K562 (cell line): ENCODE results near the gene DTHD1. TPM values are rescaled to one million over a fixed set of nuclear protein-coding genes. Genes with fewer than 3 reads are reported as not detected.

Source experiments
- ATAC-seq: fragments of 200-7000 bp; cut with Tn5 transposase; 3 replicates; pipeline ENCODE4 v1.9.1; 2020; ENCODE audit warnings: moderate library complexity
- BruUV-seq: library from RNA; stranded (reverse); fragments of 400-500 nt; replicated peaks from 2 replicates; lab custom pipeline; 2021; lab: Mats Ljungman, UMichigan
- CTCF ChIA-PET: fragments of 300-600 bp; formaldehyde crosslinking; extraction: SDS; loops from one replicate; lab custom pipeline; 2021; ENCODE audit warnings: low intra/inter-chr PET ratio; lab: Yijun Ruan, JAX
- POLR2A ChIA-PET: fragments of 300-600, 350-650 bp; sonication (Branson Sonifier 250); formaldehyde crosslinking; extraction: SDS; loops from one replicate; lab custom pipeline; 2021; ENCODE audit warnings: antibody characterized with exemption, inconsistent platforms; lab: Yijun Ruan, JAX
- DNase-seq, 4 experiments: peaks; one replicate each; pipeline versions ENCODE4 v3.0.0 to v3.0.0-alpha.2; 2011 to 2018; ENCODE audit warnings: low spot score in 3 of 4, mixed read lengths in 3 of 4; ENCODE audit errors: extremely low read depth in 1 of 4
- FAIRE-seq: peaks from 2 replicates; lab custom pipeline; 2011; peaks lifted over from hg19 to GRCh38; lab: Jason Lieb, UNC
- H2AFZ ChIP-seq: 2 replicates; pipeline ENCODE4 v1.6.0; 2011; ENCODE audit warnings: low read depth, low read length, control low read depth, inconsistent platforms
- H3K27ac ChIP-seq: fragments of 200-600 bp; 3 replicates; pipeline ENCODE4 v1.8.0; 2011; ENCODE audit warnings: low read depth, mild to moderate bottlenecking, control low read depth, inconsistent platforms, low read length, moderate library complexity, mixed read lengths; ENCODE audit errors: extremely low read depth
- H3K27me3 ChIP-seq, 2 experiments: fragments of 300-600 bp in 1 of 2; 2 replicates in 1 of 2; 3 replicates in 1 of 2; pipeline versions ENCODE4 v1.6.0 to v1.8.0; 2011; ENCODE audit warnings: inconsistent platforms in 2 of 2, low read length in 2 of 2, mild to moderate bottlenecking in 1 of 2, mixed read lengths in 1 of 2, moderate library complexity in 1 of 2; ENCODE audit not compliant: control insufficient read depth in 2 of 2, insufficient read depth in 2 of 2
- H3K36me3 ChIP-seq: fragments of 300-600 bp; 3 replicates; pipeline ENCODE4 v1.8.0; 2011; ENCODE audit warnings: mild to moderate bottlenecking, low read length, inconsistent platforms; ENCODE audit not compliant: control insufficient read depth, insufficient read depth
- H3K4me1 ChIP-seq, 2 experiments: fragments of 200-600 bp in 1 of 2; replicated peaks in 1 of 2; 2 replicates in 1 of 2; 3 replicates in 1 of 2; pipeline versions ENCODE4 v1.5.1 to v1.8.0; 2011; ENCODE audit warnings: inconsistent platforms in 2 of 2, low read length in 2 of 2, mild to moderate bottlenecking in 1 of 2, mixed read lengths in 1 of 2, moderate library complexity in 1 of 2; ENCODE audit not compliant: control insufficient read depth in 2 of 2, insufficient read depth in 2 of 2
- H3K4me2 ChIP-seq: 2 replicates; pipeline ENCODE4 v1.6.1; 2011; ENCODE audit warnings: low read length, control low read depth, inconsistent platforms, mixed read lengths; ENCODE audit not compliant: insufficient read depth
- H3K4me3 ChIP-seq: fragments of 200-600 bp; sonication (generic), shearing (Covaris generic); 2 replicates; pipeline ENCODE4 v1.5.1; 2016; ENCODE audit warnings: control low read depth, inconsistent platforms
- H3K79me2 ChIP-seq: fragments of 200-600 bp; 3 replicates; pipeline ENCODE4 v1.8.0; 2011; ENCODE audit warnings: low read length, inconsistent platforms; ENCODE audit not compliant: control insufficient read depth, insufficient read depth
- H3K9ac ChIP-seq, 2 experiments: 2 replicates each; pipeline versions ENCODE4 v1.6.0 to v1.6.1; 2011; ENCODE audit warnings: low read depth in 2 of 2, low read length in 2 of 2, control low read depth in 1 of 2, inconsistent platforms in 1 of 2, mild to moderate bottlenecking in 1 of 2, mixed read lengths in 1 of 2; ENCODE audit not compliant: insufficient read depth in 1 of 2
- H3K9me1 ChIP-seq: one replicate; pipeline ENCODE4 v1.6.0; 2011; ENCODE audit warnings: inconsistent platforms, mild to moderate bottlenecking, low read length, moderate library complexity; ENCODE audit not compliant: control insufficient read depth, insufficient read depth
- H3K9me3 ChIP-seq: replicated peaks from 2 replicates; pipeline ENCODE4 v1.5.1; 2011; ENCODE audit warnings: low read depth, low read length, inconsistent platforms; ENCODE audit not compliant: control insufficient read depth, insufficient read depth
- H4K20me1 ChIP-seq: replicated peaks from 2 replicates; pipeline ENCODE4 v1.6.1; 2011; ENCODE audit warnings: low read length, inconsistent platforms, mixed read lengths; ENCODE audit not compliant: control insufficient read depth, insufficient read depth
- JUND ChIP-seq, 2 experiments: IDR thresholded peaks; 2 replicates in 1 of 2; 3 replicates in 1 of 2; pipeline ENCODE4 v1.6.1; 2011; ENCODE audit warnings: borderline replicate concordance in 2 of 2, low read depth in 2 of 2, low read length in 2 of 2, improper control_type of control experiment in 1 of 2, missing biosample characterization in 1 of 2, missing genetic modification characterization in 1 of 2, missing genetic modification reagents in 1 of 2
- NFXL1 ChIP-seq: fragments of 450-650 bp; formaldehyde crosslinking; IDR thresholded peaks from 2 replicates; pipeline ENCODE4 v1.4.0; 2021; ENCODE audit warnings: mild to moderate bottlenecking
- PHB ChIP-seq: fragments of 250-450 bp; sonication (Bioruptor Pico); IDR thresholded peaks from 2 replicates; pipeline ENCODE4 v1.5.0; 2021
- RB1 ChIP-seq: fragments of 450-650 bp; IDR thresholded peaks from 2 replicates; pipeline ENCODE4 v1.6.1; 2017; ENCODE audit warnings: low read depth, mild to moderate bottlenecking
- ZC3H4 ChIP-seq: sonication (generic); formaldehyde crosslinking; IDR thresholded peaks from 2 replicates; pipeline ENCODE4 v1.9.0; 2021; ENCODE audit warnings: missing genetic modification reagents, borderline replicate concordance
- ZEB2 ChIP-seq: fragments of 450-650 bp; IDR thresholded peaks from 2 replicates; pipeline ENCODE4 v1.6.1; 2016
- ZFX ChIP-seq: sonication (generic); formaldehyde crosslinking; IDR thresholded peaks from 2 replicates; pipeline ENCODE4 v1.8.0; 2022; ENCODE audit warnings: mild to moderate bottlenecking, missing genetic modification reagents, moderate library complexity
- WGBS: fragments of 100-300 bp; shearing (Covaris generic); methylation state at CpG from one replicate; pipeline ENCODE4 v1.1.6; 2016; ENCODE audit warnings: low coverage, mixed read lengths; ENCODE audit not compliant: insufficient coverage; ENCODE audit errors: missing lambda C conversion rate; 5-methylcytosine and 5-hydroxymethylcytosine counted together
- in situ Hi-C: fragments of 300-500 bp; cut with MboI; formaldehyde crosslinking; loops from 4 replicates; pipeline ENCODE4 v1.15.0; 2018; ENCODE audit warnings: inconsistent platforms, mixed read lengths
- intact Hi-C: fragments of 100-400 bp; cut with micrococcal nuclease; formaldehyde crosslinking; loops from 2 replicates; pipeline ENCODE4 v1.14.2; 2022
- polyA plus RNA-seq, 8 experiments: library from polyadenylated mRNA; depleted of rRNA in 4 of 8; stranded (reverse) in 5 of 8; unstranded in 3 of 8; fragments of >200 nt; fragmentation: Nextera tagmentation in 2 of 8; fragmentation: Illumina TruSeq in 1 of 8; extraction: Ambion mirVana in 2 of 8; extraction: Trizol in 1 of 8; gene quantifications; 2 replicates each; pipeline versions ENCODE4 v1.2.1 to v1.2.3, GENCODE V29; 2011 to 2014; ENCODE audit warnings: inconsistent platforms in 1 of 8, missing spikeins in 1 of 8
- total RNA-seq, 7 experiments: library from RNA; depleted of rRNA in 6 of 7; stranded (reverse); fragments of >200 nt in 6 of 7; fragmentation: Illumina TruSeq in 2 of 7; extraction: Trizol in 2 of 7; gene quantifications; 2 replicates each; pipeline versions ENCODE4 v1.2.1 to v1.2.3, GENCODE V29; 2011 to 2021; ENCODE audit warnings: low replicate concordance in 1 of 7
- TF ChIP-seq, protein P1 (sequence below): fragments of 250-450 bp; sonication (Bioruptor Pico); IDR thresholded peaks from 2 replicates; pipeline ENCODE4 v1.5.0; 2021; ENCODE audit warnings: mild to moderate bottlenecking, moderate library complexity
- TF ChIP-seq, protein P2 (sequence below): sonication (generic); formaldehyde crosslinking; IDR thresholded peaks from 2 replicates; pipeline ENCODE4 v1.8.0; 2023; ENCODE audit warnings: mild to moderate bottlenecking, missing genetic modification reagents
- TF ChIP-seq, protein P3 (sequence below): fragments of 250-450 bp; sonication (Bioruptor Pico); IDR thresholded peaks from 2 replicates; pipeline ENCODE4 v1.5.0; 2021; ENCODE audit warnings: mild to moderate bottlenecking, borderline replicate concordance
- TF ChIP-seq, protein P4 (sequence below): IDR thresholded peaks from 3 replicates; pipeline ENCODE4 v1.6.1; 2011; ENCODE audit warnings: borderline replicate concordance, mild to moderate bottlenecking, moderate library complexity; ENCODE audit not compliant: insufficient read length; ENCODE audit errors: extremely low read depth
- TF ChIP-seq, protein P5 (sequence below): fragments of 250-450 bp; sonication (Bioruptor Pico); IDR thresholded peaks from 2 replicates; pipeline ENCODE4 v1.6.1; 2021; ENCODE audit warnings: mild to moderate bottlenecking

DTHD1 gene
- total and polyA plus RNA-seq, 9 of the 15 experiments (the other 6 are each of a cell fraction or from before 2014, with no cell fraction given): not detected

DNA sequence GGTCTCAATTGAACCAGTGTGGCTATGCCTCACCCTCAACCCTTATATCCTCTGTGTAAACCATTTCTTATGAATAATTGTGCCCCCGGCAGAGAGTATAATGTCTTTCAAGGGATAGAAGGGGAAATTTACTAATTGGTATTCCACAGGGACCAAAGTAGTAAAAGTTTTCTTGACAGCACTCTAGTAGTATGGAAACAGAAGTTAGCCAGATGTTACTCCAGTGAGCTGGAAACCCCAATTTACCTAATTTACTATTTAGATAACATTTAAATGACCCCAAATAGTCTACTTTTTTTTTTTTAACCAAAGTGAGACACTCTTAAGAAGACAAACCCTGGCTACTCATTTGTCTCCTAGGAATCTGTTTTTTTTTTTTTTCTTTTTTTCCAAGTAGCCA is 32.3 kb downstream of the DTHD1 start:
- no peaks in the 10 kb centered on the region for H3K27me3 ChIP-seq
- POLR2A ChIA-PET: no interaction called here
- BruUV-seq: no TSS peak
- no peaks in the 10 kb centered on the region for H3K9me3 ChIP-seq
- H4K20me1 ChIP-seq: no peaks in the 10 kb centered on the region
- CTCF ChIA-PET: no interaction called here
- WGBS: 6% methylated on average over 1 of the region's 1 CpG
- intact Hi-C loops (no loop called here), in situ Hi-C loops (no loop called here)
- no peak overlapping the region for H3K27ac ChIP-seq
- no peak overlapping the region for H3K9ac ChIP-seq
- no peak for FAIRE-seq
- H3K4me1 ChIP-seq: no peaks in the 10 kb centered on the region
- no peak overlapping the region for H2AFZ ChIP-seq
- no peak for DNase-seq
- H3K4me2 ChIP-seq: no peak overlapping the region
- no peak for ATAC-seq
- H3K36me3 ChIP-seq: no peaks in the 10 kb centered on the region
- H3K4me3 ChIP-seq: no peak overlapping the region
- no peaks in the 10 kb centered on the region for H3K9me1 ChIP-seq
- H3K79me2 ChIP-seq: no peaks in the 10 kb centered on the region
- TF ChIP-seq, protein P1, sequence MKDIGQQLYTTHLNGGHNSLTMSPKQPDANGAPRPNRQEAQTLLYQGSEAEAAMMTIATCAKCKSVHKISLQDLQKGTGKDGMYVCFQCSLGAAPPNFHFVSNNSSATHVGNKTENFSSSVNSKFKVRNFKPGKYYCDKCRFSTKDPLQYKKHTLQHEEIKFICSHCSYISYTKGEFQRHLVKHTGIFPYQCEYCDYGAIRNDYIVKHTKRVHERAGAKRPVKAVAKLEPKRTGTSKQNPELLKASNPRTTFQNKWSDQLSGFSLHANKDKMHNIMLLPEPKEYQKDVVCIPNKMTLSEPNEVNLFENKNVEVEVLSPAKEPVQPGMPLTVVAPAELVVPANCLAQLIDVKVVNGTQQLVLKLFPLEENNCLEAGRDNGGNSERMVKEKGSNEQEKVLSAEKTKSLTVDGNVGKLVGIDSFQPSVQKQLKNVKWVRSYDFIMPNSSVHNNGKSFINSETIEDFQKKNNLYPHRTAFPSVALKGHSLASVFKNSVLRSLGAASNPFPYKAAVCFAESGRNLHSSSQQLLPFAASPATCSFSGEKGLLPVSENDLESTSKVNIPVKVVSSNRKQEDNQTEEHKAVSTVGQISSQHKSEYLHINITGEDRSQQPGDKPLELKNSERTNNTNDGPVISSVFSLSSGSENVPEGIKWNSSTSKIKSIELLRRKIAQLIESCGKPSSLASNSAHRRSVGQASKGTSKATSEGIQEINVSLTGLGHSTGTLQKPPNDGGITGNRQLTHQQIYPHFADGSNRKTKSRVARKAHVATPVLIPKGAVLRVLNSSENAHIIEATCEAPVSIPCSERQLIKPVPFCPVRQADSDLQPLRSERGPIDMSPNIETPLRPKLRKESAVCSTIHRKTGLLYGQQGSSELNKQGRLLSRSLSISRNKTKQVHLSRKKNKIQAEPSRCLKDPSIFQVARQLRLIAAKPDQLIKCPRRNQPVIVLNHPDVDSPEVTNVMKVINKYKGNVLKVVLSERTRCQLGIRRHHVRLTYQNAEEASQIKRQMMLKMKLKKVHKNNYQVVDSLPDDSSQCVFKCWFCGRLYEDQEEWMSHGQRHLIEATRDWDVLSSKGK (CRISPR knock-in tag): no peak
- TF ChIP-seq ZFX (CRISPR knock-in tag): no peak
- TF ChIP-seq, protein P2, sequence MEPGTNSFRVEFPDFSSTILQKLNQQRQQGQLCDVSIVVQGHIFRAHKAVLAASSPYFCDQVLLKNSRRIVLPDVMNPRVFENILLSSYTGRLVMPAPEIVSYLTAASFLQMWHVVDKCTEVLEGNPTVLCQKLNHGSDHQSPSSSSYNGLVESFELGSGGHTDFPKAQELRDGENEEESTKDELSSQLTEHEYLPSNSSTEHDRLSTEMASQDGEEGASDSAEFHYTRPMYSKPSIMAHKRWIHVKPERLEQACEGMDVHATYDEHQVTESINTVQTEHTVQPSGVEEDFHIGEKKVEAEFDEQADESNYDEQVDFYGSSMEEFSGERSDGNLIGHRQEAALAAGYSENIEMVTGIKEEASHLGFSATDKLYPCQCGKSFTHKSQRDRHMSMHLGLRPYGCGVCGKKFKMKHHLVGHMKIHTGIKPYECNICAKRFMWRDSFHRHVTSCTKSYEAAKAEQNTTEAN (CRISPR knock-in tag): no peak
- no peak for TF ChIP-seq PHB (CRISPR knock-in tag)
- TF ChIP-seq, protein P3, sequence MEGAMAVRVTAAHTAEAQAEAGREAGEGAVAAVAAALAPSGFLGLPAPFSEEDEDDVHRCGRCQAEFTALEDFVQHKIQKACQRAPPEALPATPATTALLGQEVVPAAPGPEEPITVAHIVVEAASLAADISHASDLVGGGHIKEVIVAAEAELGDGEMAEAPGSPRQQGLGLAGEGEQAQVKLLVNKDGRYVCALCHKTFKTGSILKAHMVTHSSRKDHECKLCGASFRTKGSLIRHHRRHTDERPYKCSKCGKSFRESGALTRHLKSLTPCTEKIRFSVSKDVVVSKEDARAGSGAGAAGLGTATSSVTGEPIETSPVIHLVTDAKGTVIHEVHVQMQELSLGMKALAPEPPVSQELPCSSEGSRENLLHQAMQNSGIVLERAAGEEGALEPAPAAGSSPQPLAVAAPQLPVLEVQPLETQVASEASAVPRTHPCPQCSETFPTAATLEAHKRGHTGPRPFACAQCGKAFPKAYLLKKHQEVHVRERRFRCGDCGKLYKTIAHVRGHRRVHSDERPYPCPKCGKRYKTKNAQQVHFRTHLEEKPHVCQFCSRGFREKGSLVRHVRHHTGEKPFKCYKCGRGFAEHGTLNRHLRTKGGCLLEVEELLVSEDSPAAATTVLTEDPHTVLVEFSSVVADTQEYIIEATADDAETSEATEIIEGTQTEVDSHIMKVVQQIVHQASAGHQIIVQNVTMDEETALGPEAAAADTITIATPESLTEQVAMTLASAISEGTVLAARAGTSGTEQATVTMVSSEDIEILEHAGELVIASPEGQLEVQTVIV (CRISPR knock-in tag): no peak
- TF ChIP-seq, protein P4, sequence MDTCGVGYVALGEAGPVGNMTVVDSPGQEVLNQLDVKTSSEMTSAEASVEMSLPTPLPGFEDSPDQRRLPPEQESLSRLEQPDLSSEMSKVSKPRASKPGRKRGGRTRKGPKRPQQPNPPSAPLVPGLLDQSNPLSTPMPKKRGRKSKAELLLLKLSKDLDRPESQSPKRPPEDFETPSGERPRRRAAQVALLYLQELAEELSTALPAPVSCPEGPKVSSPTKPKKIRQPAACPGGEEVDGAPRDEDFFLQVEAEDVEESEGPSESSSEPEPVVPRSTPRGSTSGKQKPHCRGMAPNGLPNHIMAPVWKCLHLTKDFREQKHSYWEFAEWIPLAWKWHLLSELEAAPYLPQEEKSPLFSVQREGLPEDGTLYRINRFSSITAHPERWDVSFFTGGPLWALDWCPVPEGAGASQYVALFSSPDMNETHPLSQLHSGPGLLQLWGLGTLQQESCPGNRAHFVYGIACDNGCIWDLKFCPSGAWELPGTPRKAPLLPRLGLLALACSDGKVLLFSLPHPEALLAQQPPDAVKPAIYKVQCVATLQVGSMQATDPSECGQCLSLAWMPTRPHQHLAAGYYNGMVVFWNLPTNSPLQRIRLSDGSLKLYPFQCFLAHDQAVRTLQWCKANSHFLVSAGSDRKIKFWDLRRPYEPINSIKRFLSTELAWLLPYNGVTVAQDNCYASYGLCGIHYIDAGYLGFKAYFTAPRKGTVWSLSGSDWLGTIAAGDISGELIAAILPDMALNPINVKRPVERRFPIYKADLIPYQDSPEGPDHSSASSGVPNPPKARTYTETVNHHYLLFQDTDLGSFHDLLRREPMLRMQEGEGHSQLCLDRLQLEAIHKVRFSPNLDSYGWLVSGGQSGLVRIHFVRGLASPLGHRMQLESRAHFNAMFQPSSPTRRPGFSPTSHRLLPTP: no peak
- TF ChIP-seq NFXL1 (CRISPR knock-in tag): no peak
- no peak for TF ChIP-seq ZC3H4 (CRISPR knock-in tag)
- no peak for TF ChIP-seq JUND (IDR thresholded peaks at IDR 0.05; ENCODE audit: borderline replicate concordance, low read depth, low read length)
- no peak for TF ChIP-seq JUND (tag; IDR thresholded peaks at IDR 0.05; ENCODE audit: borderline replicate concordance, low read depth, low read length)
- TF ChIP-seq, protein P5, sequence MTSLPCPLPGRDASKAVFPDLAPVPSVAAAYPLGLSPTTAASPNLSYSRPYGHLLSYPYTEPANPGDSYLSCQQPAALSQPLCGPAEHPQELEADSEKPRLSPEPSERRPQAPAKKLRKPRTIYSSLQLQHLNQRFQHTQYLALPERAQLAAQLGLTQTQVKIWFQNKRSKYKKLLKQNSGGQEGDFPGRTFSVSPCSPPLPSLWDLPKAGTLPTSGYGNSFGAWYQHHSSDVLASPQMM (CRISPR knock-in tag): no peak
- TF ChIP-seq ZEB2: no peak
- no peak for TF ChIP-seq RB1
